Liver (tissue), 3 donors: ENCODE measurements around the gene LRRC7.

Source experiments
- GABPA ChIP-seq, 2 donors: IDR thresholded peaks in 1 of 2; conservative IDR thresholded peaks in 1 of 2; 2 replicates each; pipeline ENCODE4 v1.6.1; 2016; ENCODE audit warnings: antibody characterized with exemption in 2 of 2, mild to moderate bottlenecking in 1 of 2, moderate library complexity in 1 of 2
- RAD21 ChIP-seq, 2 donors: IDR thresholded peaks; 2 replicates each; pipeline ENCODE4 v1.6.1; 2016; ENCODE audit warnings: antibody characterized with exemption in 2 of 2, mild to moderate bottlenecking in 2 of 2
- SP1 ChIP-seq: IDR thresholded peaks from 2 replicates; pipeline ENCODE4 v1.6.1; 2018; ENCODE audit warnings: antibody characterized with exemption, mild to moderate bottlenecking
- YY1 ChIP-seq: IDR thresholded peaks from 2 replicates; pipeline ENCODE4 v1.6.1; 2016; ENCODE audit warnings: antibody characterized with exemption, mild to moderate bottlenecking
- TF ChIP-seq, protein P1 (sequence below): fragments of 150-350 bp; IDR thresholded peaks from 2 replicates; pipeline ENCODE4 v1.5.1; 2017; ENCODE audit warnings: improper control_type of control experiment, low read depth, low read length; ENCODE audit not compliant: missing input control
- TF ChIP-seq, protein P2 (sequence below): IDR thresholded peaks from 2 replicates; pipeline ENCODE4 v1.6.1; 2016; ENCODE audit warnings: antibody characterized with exemption
- TF ChIP-seq, protein P3 (sequence below): IDR thresholded peaks from 2 replicates; pipeline ENCODE4 v1.6.1; 2016; ENCODE audit warnings: antibody characterized with exemption
- donor health status: healthy.
- donor health status: healthy.

DNA sequence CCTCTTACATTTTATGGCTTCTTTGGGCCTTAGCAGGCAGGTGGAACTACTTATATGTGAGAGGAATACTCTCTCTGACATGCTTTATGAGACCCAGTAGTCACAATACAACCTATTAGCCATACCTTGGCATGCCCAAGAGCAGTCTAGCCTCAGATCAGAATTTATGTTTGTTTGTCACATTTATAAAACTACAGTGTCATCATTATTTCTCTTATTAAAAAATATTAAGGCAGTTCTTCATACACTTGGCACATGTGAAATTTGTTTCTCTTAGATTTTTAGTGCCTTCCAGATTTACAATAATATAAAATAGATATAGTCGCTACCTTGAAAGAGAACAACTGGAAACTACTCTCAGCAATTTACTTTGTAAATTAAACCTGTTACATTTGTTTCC lies 519.2 kb downstream of the LRRC7 start:
- TF ChIP-seq, protein P1, sequence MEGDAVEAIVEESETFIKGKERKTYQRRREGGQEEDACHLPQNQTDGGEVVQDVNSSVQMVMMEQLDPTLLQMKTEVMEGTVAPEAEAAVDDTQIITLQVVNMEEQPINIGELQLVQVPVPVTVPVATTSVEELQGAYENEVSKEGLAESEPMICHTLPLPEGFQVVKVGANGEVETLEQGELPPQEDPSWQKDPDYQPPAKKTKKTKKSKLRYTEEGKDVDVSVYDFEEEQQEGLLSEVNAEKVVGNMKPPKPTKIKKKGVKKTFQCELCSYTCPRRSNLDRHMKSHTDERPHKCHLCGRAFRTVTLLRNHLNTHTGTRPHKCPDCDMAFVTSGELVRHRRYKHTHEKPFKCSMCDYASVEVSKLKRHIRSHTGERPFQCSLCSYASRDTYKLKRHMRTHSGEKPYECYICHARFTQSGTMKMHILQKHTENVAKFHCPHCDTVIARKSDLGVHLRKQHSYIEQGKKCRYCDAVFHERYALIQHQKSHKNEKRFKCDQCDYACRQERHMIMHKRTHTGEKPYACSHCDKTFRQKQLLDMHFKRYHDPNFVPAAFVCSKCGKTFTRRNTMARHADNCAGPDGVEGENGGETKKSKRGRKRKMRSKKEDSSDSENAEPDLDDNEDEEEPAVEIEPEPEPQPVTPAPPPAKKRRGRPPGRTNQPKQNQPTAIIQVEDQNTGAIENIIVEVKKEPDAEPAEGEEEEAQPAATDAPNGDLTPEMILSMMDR, result no peak
- TF ChIP-seq, protein P2, sequence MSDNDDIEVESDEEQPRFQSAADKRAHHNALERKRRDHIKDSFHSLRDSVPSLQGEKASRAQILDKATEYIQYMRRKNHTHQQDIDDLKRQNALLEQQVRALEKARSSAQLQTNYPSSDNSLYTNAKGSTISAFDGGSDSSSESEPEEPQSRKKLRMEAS, result no peak
- TF ChIP-seq SP1, result no peak
- TF ChIP-seq, protein P3, sequence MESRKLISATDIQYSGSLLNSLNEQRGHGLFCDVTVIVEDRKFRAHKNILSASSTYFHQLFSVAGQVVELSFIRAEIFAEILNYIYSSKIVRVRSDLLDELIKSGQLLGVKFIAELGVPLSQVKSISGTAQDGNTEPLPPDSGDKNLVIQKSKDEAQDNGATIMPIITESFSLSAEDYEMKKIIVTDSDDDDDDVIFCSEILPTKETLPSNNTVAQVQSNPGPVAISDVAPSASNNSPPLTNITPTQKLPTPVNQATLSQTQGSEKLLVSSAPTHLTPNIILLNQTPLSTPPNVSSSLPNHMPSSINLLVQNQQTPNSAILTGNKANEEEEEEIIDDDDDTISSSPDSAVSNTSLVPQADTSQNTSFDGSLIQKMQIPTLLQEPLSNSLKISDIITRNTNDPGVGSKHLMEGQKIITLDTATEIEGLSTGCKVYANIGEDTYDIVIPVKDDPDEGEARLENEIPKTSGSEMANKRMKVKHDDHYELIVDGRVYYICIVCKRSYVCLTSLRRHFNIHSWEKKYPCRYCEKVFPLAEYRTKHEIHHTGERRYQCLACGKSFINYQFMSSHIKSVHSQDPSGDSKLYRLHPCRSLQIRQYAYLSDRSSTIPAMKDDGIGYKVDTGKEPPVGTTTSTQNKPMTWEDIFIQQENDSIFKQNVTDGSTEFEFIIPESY, result no peak
- no peak for TF ChIP-seq YY1
- TF ChIP-seq RAD21 (IDR thresholded peaks at IDR 0.05), result no peak
- no peak for TF ChIP-seq GABPA (IDR thresholded peaks at IDR 0.05 in 1 of 2, conservative IDR thresholded peaks at IDR 0.05 in 1 of 2)
